ENCODE measurements around the gene MGAT5.

The MGAT5 gene

DNA sequence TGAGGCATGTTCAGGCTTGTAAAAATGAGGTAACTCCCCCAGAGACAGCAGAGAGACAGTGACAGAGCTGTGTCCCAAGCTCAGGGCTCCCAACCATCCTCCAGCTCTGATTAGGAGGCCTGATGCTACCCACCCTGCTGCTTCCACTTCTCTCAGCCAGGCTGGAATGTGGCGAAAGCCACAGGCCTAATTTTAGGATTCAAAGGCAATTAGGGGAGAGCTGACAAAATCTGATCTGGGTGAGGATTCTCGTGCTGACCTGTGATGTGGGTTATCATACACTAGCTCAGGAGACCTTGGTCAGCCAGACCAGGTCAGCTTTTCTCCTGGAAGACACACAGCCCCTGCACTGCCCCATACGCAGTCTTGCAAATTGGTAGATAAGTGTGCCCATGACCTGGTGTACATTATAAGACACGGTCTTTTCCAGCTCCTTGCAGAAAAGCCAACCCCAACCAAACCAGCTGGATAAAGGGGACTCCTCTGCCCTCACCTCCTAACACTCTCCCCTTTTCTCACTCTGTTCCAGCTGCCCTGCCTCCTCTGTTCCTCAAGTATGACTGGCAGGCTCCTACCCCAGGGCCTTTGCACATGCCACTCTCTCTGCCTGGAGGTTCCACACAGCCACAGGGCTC, 225.9 kb downstream of the MGAT5 start:
- H3K9me3 ChIP-seq (replicated peaks in 1 of 2; ENCODE audit: control insufficient read depth in 2 of 2, insufficient read depth in 1 of 2, low read depth in 1 of 2, low read length in 2 of 2): no peaks in the 10 kb centered on the region
- DNase-seq (ENCODE audit: low spot score): no peak
- H3K4ac ChIP-seq (ENCODE audit: low read length): no peak overlapping the region
- H2BK12ac ChIP-seq (ENCODE audit: low read length): no peak overlapping the region
- H3K9ac ChIP-seq (ENCODE audit: low read depth, low read length, poor library complexity): no peak overlapping the region
- H3K36me3 ChIP-seq (replicated peaks in 1 of 2; ENCODE audit: control insufficient read depth in 2 of 2, insufficient read depth in 2 of 2, low read length in 2 of 2): no peaks in the 10 kb centered on the region
- no peak overlapping the region for H2AK5ac ChIP-seq (ENCODE audit: low read depth, low read length)
- H3K4me2 ChIP-seq (ENCODE audit: insufficient read depth, low read length, poor library complexity, severe bottlenecking): no peak overlapping the region
- no peak overlapping the region for H2BK5ac ChIP-seq (ENCODE audit: low read length)
- no peak overlapping the region for H3K18ac ChIP-seq (ENCODE audit: low read length)
- H2AFZ ChIP-seq (ENCODE audit: low read length): no peak overlapping the region
- no peak overlapping the region for H3K27ac ChIP-seq (replicated peaks; ENCODE audit: low read length)
- no peaks in the 10 kb centered on the region for H3K79me1 ChIP-seq (ENCODE audit: low read depth, low read length)
- WGBS, 2 donors (ENCODE audit: extremely low coverage in 2 of 2, insufficient read length in 2 of 2, insufficient replicate concordance in 1 of 2): no CpG with 5 or more reads among the region's 4 CpGs
- no peak overlapping the region for H2BK15ac ChIP-seq (ENCODE audit: low read length)
- H3K27me3 ChIP-seq (ENCODE audit: control insufficient read depth in 3 of 3, insufficient read depth in 3 of 3, low read depth in 1 of 3, low read length in 3 of 3): peaks cover 0 to 11% (median 0%) of the 10 kb centered on the region in 3 experiments
- H2BK120ac ChIP-seq (ENCODE audit: low read depth, low read length): no peak overlapping the region
- no peak overlapping the region for H4K91ac ChIP-seq (ENCODE audit: low read depth, low read length, poor library complexity)
- no peak overlapping the region for H4K8ac ChIP-seq (ENCODE audit: low read depth, low read length)
- H3K4me1 ChIP-seq (ENCODE audit: control insufficient read depth in 2 of 2, insufficient read depth in 1 of 2, low read depth in 1 of 2, low read length in 2 of 2): no peaks in the 10 kb centered on the region
- H3K14ac ChIP-seq (ENCODE audit: low read length): no peak overlapping the region
- no peak overlapping the region for H3K4me3 ChIP-seq (ENCODE audit: low read length in 2 of 2)
- H3K23ac ChIP-seq (ENCODE audit: low read depth, low read length, poor library complexity): no peak overlapping the region

DNA sequence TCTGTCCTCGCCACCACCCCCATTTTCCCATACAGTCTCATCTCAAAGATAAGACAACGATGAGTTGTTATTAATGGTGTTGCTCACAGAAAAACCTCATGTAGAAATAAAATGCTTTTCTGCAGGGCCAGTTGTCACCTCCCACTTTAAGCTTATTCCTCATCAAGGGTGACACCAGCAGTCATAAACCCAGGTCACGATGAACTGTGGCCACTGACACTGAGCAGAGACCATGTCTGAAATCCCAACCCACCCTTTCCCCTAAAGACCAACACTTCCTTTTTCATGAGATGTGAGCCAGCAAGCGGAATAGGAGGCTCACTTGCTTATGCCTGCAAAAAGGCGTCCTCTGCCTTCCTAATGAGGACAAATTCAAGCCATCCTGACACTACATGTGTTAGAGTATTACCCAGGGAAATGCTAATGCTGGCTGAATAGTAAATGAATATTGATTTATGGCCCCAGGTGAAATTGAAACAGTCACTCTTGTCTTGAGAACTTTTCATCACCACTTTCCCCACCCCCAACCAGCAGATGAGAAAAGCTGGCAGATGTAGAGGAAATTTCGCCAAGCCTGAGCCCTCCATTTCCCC, 228.4 kb downstream of the MGAT5 start:
- no peak overlapping the region for H3K9ac ChIP-seq (ENCODE audit: low read depth, low read length, poor library complexity)
- no peak overlapping the region for H4K91ac ChIP-seq (ENCODE audit: low read depth, low read length, poor library complexity)
- no peak overlapping the region for H3K4ac ChIP-seq (ENCODE audit: low read length)
- H3K79me1 ChIP-seq (ENCODE audit: low read depth, low read length): no peaks in the 10 kb centered on the region
- no peak overlapping the region for H3K14ac ChIP-seq (ENCODE audit: low read length)
- H3K36me3 ChIP-seq (replicated peaks in 1 of 2; ENCODE audit: control insufficient read depth in 2 of 2, insufficient read depth in 2 of 2, low read length in 2 of 2): no peaks in the 10 kb centered on the region
- H3K4me1 ChIP-seq (ENCODE audit: control insufficient read depth in 2 of 2, insufficient read depth in 1 of 2, low read depth in 1 of 2, low read length in 2 of 2): no peaks in the 10 kb centered on the region
- no peak overlapping the region for H2BK120ac ChIP-seq (ENCODE audit: low read depth, low read length)
- H3K27me3 ChIP-seq (ENCODE audit: control insufficient read depth in 3 of 3, insufficient read depth in 3 of 3, low read depth in 1 of 3, low read length in 3 of 3): peaks cover 0 to 26% (median 0%) of the 10 kb centered on the region in 3 experiments
- H3K23ac ChIP-seq (ENCODE audit: low read depth, low read length, poor library complexity): no peak overlapping the region
- no CpG with 5 or more reads among the region's 6 CpGs for WGBS, 2 donors (ENCODE audit: extremely low coverage in 2 of 2, insufficient read length in 2 of 2, insufficient replicate concordance in 1 of 2)
- no peak overlapping the region for H4K8ac ChIP-seq (ENCODE audit: low read depth, low read length)
- H2BK15ac ChIP-seq (ENCODE audit: low read length): no peak overlapping the region
- no peak overlapping the region for H2BK12ac ChIP-seq (ENCODE audit: low read length)
- no peak overlapping the region for H3K18ac ChIP-seq (ENCODE audit: low read length)
- H2BK5ac ChIP-seq (ENCODE audit: low read length): no peak overlapping the region
- no peak overlapping the region for H3K4me3 ChIP-seq (ENCODE audit: low read length in 2 of 2)
- no peak for DNase-seq (ENCODE audit: low spot score)
- no peak overlapping the region for H2AFZ ChIP-seq (ENCODE audit: low read length)
- H2AK5ac ChIP-seq (ENCODE audit: low read depth, low read length): no peak overlapping the region
- no peak overlapping the region for H3K4me2 ChIP-seq (ENCODE audit: insufficient read depth, low read length, poor library complexity, severe bottlenecking)
- H3K27ac ChIP-seq (replicated peaks; ENCODE audit: low read length): no peak overlapping the region
- H3K9me3 ChIP-seq (replicated peaks in 1 of 2; ENCODE audit: control insufficient read depth in 2 of 2, insufficient read depth in 1 of 2, low read depth in 1 of 2, low read length in 2 of 2): no peaks in the 10 kb centered on the region

- Histone ChIP-seq H2BK5ac (ENCODE audit: low read length) (peak overlapping the region; percentile 31), H4K91ac (ENCODE audit: low read depth, low read length, poor library complexity) (peak overlapping the region; percentile 17), H2AK5ac (ENCODE audit: low read depth, low read length) (peak overlapping the region; percentile 16), H3K9ac (ENCODE audit: low read depth, low read length, poor library complexity) (no peak overlapping the region), H2BK12ac (ENCODE audit: low read length) (no peak overlapping the region), H3K27ac (replicated peaks; ENCODE audit: low read length) (no peak overlapping the region), H3K9me3 (replicated peaks in 1 of 2; ENCODE audit: control insufficient read depth in 2 of 2, insufficient read depth in 1 of 2, low read depth in 1 of 2, low read length in 2 of 2) (no peaks in the 10 kb centered on the region), H3K18ac (ENCODE audit: low read length) (peak overlapping the region; percentile 72), H3K14ac (ENCODE audit: low read length) (no peak overlapping the region), H3K4me3 (ENCODE audit: low read length in 2 of 2) (no peak overlapping the region), H2BK15ac (ENCODE audit: low read length) (no peak overlapping the region), H3K4ac (ENCODE audit: low read length) (no peak overlapping the region), H3K4me2 (ENCODE audit: insufficient read depth, low read length, poor library complexity, severe bottlenecking) (no peak overlapping the region), H3K36me3 (replicated peaks in 1 of 2; ENCODE audit: control insufficient read depth in 2 of 2, insufficient read depth in 2 of 2, low read length in 2 of 2) (no peaks in the 10 kb centered on the region), H4K8ac (ENCODE audit: low read depth, low read length) (no peak overlapping the region), H3K27me3 (ENCODE audit: control insufficient read depth in 3 of 3, insufficient read depth in 3 of 3, low read depth in 1 of 3, low read length in 3 of 3) (peaks cover 0 to 28% (median 0%) of the 10 kb centered on the region in 3 experiments), H3K4me1 (ENCODE audit: control insufficient read depth in 2 of 2, insufficient read depth in 1 of 2, low read depth in 1 of 2, low read length in 2 of 2) (no peaks in the 10 kb centered on the region), H2BK120ac (ENCODE audit: low read depth, low read length) (no peak overlapping the region), H3K23ac (ENCODE audit: low read depth, low read length, poor library complexity) (no peak overlapping the region), H2AFZ (ENCODE audit: low read length) (no peak overlapping the region), H3K79me1 (ENCODE audit: low read depth, low read length) (no peaks in the 10 kb centered on the region)
- WGBS, 2 donors (ENCODE audit: extremely low coverage in 2 of 2, insufficient read length in 2 of 2, insufficient replicate concordance in 1 of 2): no CpG with 5 or more reads among the region's 15 CpGs
- DNase-seq (ENCODE audit: low spot score): no peak
Observed at GRCh38 chr2:134482766-134483340, 229.0 kb downstream of the MGAT5 start.

- Histone ChIP-seq H3K18ac (ENCODE audit: low read length) (no peak overlapping the region), H3K23ac (ENCODE audit: low read depth, low read length, poor library complexity) (no peak overlapping the region), H4K91ac (ENCODE audit: low read depth, low read length, poor library complexity) (no peak overlapping the region), H4K8ac (ENCODE audit: low read depth, low read length) (no peak overlapping the region), H3K9me3 (replicated peaks in 1 of 2; ENCODE audit: control insufficient read depth in 2 of 2, insufficient read depth in 1 of 2, low read depth in 1 of 2, low read length in 2 of 2) (no peaks in the 10 kb centered on the region), H2AFZ (ENCODE audit: low read length) (no peak overlapping the region), H3K4me3 (ENCODE audit: low read length in 2 of 2) (no peak overlapping the region), H2BK120ac (ENCODE audit: low read depth, low read length) (no peak overlapping the region), H2AK5ac (ENCODE audit: low read depth, low read length) (no peak overlapping the region), H3K27me3 (ENCODE audit: control insufficient read depth in 3 of 3, insufficient read depth in 3 of 3, low read depth in 1 of 3, low read length in 3 of 3) (peaks cover 0 to 40% (median 0%) of the 10 kb centered on the region in 3 experiments), H2BK12ac (ENCODE audit: low read length) (no peak overlapping the region), H3K9ac (ENCODE audit: low read depth, low read length, poor library complexity) (no peak overlapping the region), H2BK15ac (ENCODE audit: low read length) (no peak overlapping the region), H3K4me2 (ENCODE audit: insufficient read depth, low read length, poor library complexity, severe bottlenecking) (no peak overlapping the region), H2BK5ac (ENCODE audit: low read length) (no peak overlapping the region), H3K27ac (replicated peaks; ENCODE audit: low read length) (no peak overlapping the region), H3K36me3 (replicated peaks in 1 of 2; ENCODE audit: control insufficient read depth in 2 of 2, insufficient read depth in 2 of 2, low read length in 2 of 2) (no peaks in the 10 kb centered on the region), H3K79me1 (ENCODE audit: low read depth, low read length) (no peaks in the 10 kb centered on the region), H3K4ac (ENCODE audit: low read length) (no peak overlapping the region), H3K14ac (ENCODE audit: low read length) (no peak overlapping the region), H3K4me1 (ENCODE audit: control insufficient read depth in 2 of 2, insufficient read depth in 1 of 2, low read depth in 1 of 2, low read length in 2 of 2) (no peaks in the 10 kb centered on the region)
- no CpG with 5 or more reads among the region's 11 CpGs for WGBS, 2 donors (ENCODE audit: extremely low coverage in 2 of 2, insufficient read length in 2 of 2, insufficient replicate concordance in 1 of 2)
- no peak for DNase-seq (ENCODE audit: low spot score)
Observed at GRCh38 chr2:134489732-134490384, 236.0 kb downstream of the MGAT5 start.
